ENCODE measurements around the gene LRRC8A. TPM values are rescaled to one million over a fixed set of nuclear protein-coding genes. Genes with fewer than 3 reads are reported as not detected.
A peak's percentile ranks its signal among the peaks of the same experiment; 100 is the strongest.

LRRC8A gene
- total RNA-seq, 1 donor from 2014 or later: 38.2 TPM

DNA sequence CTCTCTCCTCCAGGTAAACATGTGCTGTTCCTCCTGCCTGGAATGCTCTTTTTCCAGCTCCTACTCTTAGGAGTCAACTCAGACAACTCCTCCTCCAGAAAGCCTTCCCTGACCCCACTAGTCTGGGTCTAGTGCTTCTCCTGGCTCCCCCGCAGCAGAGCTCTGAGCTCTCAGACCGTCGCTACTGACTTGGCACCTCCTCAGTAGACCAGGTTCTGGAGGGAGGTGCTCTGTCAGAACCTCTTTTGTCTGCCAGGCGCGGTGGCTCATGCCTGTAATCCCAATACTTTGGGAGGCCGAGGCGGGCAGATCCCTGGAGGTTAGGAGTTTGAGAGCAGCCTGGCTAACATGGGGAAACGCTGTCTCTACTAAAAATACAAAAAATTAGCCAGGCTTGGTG is 3.4 kb downstream of the LRRC8A start:
- peaks cover 26% of the 10 kb centered on the region for H3K4me1 Mint-ChIP-seq (ENCODE audit: unreplicated experiment)

DNA sequence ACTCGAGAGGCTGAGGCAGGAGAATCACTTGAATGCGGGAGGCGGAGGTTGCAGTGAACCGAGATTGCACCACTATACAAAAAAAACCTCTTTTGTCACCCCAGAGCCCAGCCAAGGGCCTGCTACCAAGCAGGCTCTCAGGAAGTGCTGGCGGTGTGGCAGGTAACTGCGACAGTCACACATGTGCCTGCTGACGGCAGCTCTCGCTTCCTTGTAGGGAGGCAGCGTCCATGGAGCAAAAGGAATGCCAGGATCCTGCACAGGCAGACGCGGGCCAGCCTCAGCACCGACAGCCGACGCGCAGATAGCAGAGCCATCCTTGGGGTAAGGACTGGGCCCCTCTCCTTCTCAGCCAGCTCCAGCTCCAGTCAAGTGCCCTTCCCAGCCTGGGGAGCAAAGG is 3.9 kb downstream of the LRRC8A start:
- Mint-ChIP-seq H3K4me3 (peak overlapping the region; percentile 32), H3K9me3 (no peaks in the 10 kb centered on the region), H3K4me1 (ENCODE audit: unreplicated experiment) (peaks cover 24% of the 10 kb centered on the region), H3K36me3 (peaks cover 9% of the 10 kb centered on the region), H3K27me3 (no peaks in the 10 kb centered on the region), H3K27ac (peak overlapping the region; percentile 48)
- TF ChIP-seq, protein P1, sequence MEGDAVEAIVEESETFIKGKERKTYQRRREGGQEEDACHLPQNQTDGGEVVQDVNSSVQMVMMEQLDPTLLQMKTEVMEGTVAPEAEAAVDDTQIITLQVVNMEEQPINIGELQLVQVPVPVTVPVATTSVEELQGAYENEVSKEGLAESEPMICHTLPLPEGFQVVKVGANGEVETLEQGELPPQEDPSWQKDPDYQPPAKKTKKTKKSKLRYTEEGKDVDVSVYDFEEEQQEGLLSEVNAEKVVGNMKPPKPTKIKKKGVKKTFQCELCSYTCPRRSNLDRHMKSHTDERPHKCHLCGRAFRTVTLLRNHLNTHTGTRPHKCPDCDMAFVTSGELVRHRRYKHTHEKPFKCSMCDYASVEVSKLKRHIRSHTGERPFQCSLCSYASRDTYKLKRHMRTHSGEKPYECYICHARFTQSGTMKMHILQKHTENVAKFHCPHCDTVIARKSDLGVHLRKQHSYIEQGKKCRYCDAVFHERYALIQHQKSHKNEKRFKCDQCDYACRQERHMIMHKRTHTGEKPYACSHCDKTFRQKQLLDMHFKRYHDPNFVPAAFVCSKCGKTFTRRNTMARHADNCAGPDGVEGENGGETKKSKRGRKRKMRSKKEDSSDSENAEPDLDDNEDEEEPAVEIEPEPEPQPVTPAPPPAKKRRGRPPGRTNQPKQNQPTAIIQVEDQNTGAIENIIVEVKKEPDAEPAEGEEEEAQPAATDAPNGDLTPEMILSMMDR (conservative IDR thresholded peaks at IDR 0.05): no peak
- no peak for DNase-seq (ENCODE audit: extremely low spot score, unreplicated experiment)

More for the DNA sequence above, 3.4 kb downstream of the LRRC8A start:
- Mint-ChIP-seq H3K9me3 (no peaks in the 10 kb centered on the region), H3K27me3 (no peaks in the 10 kb centered on the region), H3K36me3 (peaks cover 9% of the 10 kb centered on the region), H3K27ac (peak overlapping the region; percentile 48), H3K4me3 (peak overlapping the region; percentile 74)
- TF ChIP-seq, protein P1 (conservative IDR thresholded peaks at IDR 0.05): no peak
- no peak for DNase-seq (ENCODE audit: extremely low spot score, unreplicated experiment)

DNA sequence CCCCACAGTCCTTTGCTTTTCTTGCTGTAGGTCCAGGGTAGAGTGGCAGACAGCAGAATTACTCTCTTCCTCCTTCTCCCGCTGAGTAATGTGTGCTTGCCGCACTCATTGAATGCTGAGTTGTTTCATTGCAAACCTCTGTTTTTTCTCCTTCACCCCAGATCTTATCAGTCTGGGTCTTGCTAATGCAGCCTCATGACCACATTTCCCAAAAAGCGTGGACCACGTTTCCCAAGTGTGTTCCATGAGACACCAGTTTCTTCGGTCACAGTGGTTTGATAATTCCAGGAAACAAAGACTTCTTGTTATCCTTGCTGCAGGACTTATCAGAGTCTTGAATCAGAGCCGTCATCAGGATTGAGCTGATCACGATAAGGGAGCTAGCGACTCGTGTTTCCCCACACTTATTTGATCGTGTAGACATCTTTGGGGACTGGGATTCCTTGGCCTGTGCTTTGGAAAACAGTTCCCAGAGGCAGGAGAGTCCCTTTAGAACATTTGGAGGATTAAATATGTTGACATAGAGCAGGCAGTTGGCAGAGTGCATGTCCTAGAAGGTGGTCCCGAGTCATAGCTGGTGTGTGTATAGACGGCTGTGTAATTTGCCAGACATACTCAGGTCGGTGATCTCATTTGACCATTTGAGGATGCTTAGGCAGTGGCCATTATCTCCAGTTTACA is 4.4 kb downstream of the LRRC8A start:
- Mint-ChIP-seq H3K27ac (no peak overlapping the region), H3K4me1 (ENCODE audit: unreplicated experiment) (peaks cover 22% of the 10 kb centered on the region), H3K9me3 (no peaks in the 10 kb centered on the region), H3K27me3 (no peaks in the 10 kb centered on the region), H3K36me3 (peaks cover 9% of the 10 kb centered on the region), H3K4me3 (peak overlapping the region; percentile 32)
- DNase-seq (ENCODE audit: extremely low spot score, unreplicated experiment): no peak
- TF ChIP-seq, protein P1 (conservative IDR thresholded peaks at IDR 0.05): no peak

DNA sequence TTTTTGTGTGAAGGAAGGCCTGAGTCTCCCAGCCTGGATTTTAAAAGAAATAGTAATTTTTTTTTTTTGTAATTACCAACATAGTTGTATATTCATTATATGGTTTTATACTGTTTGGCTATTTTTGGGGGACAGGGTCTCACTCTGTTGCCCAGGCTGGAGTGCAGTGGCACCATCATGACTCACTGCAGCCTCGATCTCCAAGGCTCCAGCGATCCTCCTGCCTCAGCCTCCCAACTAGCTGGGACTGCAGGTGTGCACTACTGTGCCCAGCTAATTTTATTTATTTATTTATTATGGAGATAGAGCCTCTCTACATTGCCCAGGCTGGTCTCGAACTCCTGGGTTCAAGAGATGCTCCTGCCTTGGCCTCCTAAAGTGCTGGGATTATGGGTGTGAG is 5.1 kb downstream of the LRRC8A start:
- peaks cover 22% of the 10 kb centered on the region for H3K4me1 Mint-ChIP-seq (ENCODE audit: unreplicated experiment)
- H3K27me3 Mint-ChIP-seq: no peaks in the 10 kb centered on the region
- H3K36me3 Mint-ChIP-seq: peaks cover 9% of the 10 kb centered on the region
- TF ChIP-seq, protein P1 (conservative IDR thresholded peaks at IDR 0.05): no peak
- H3K9me3 Mint-ChIP-seq: no peaks in the 10 kb centered on the region
- H3K27ac Mint-ChIP-seq: no peak overlapping the region
- no peak overlapping the region for H3K4me3 Mint-ChIP-seq
- no peak for DNase-seq (ENCODE audit: extremely low spot score, unreplicated experiment)

DNA sequence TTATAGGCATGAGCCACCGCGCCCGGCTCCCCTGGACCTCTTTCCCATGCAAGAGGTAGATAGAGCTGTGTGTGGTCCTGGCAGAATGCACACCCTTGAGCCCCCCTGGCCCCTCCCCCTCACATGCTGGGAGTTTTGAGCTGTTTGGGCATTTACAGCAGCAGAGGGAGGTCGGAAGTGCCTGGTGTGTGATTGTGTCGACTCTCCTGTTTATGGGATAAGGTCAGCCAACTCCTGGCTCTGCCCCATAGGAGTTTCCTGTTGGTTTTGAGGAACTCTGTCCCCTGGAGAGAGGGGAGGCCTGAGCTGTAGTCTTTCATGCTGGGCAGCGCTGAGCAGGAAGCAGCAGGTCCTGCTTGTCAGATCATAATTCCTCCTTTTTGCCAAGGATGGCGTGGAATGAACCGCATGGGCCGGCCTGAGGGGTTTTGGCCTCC is 6.0 kb downstream of the LRRC8A start:
- no peaks in the 10 kb centered on the region for H3K27me3 Mint-ChIP-seq
- TF ChIP-seq, protein P1 (conservative IDR thresholded peaks at IDR 0.05): no peak
- no peak overlapping the region for H3K27ac Mint-ChIP-seq
- H3K4me3 Mint-ChIP-seq: no peak overlapping the region
- H3K9me3 Mint-ChIP-seq: no peaks in the 10 kb centered on the region
- peaks cover 20% of the 10 kb centered on the region for H3K4me1 Mint-ChIP-seq (ENCODE audit: unreplicated experiment)
- no peak for DNase-seq (ENCODE audit: extremely low spot score, unreplicated experiment)
- peaks cover 9% of the 10 kb centered on the region for H3K36me3 Mint-ChIP-seq
